Natural killer cell treated with Interleukin-12 subunit alpha and Interleukin-12 subunit beta and Interleukin-15 and Interleukin-18, amount 100 ng/mL, for 72 hours (primary cell): Measurements from ENCODE around the gene SDE2. TPM values are rescaled to one million over a fixed set of nuclear protein-coding genes. Genes with fewer than 3 reads are reported as not detected.
"Not testable (repeated sequence)": the region's sequence is repeated elsewhere in the genome, so short reads cannot be mapped to it uniquely, and the experiment has no call there.

Source experiments
- ATAC-seq, 2 donors: fragments of 150-1000 bp; cut with Tn5 transposase in 1 of 2; sonication (Bioruptor Pico), chemical (Tn5 transposase) in 1 of 2; 2 replicates each; pipeline ENCODE4 v1.10.0; 2021
- DNase-seq: peaks from one replicate; pipeline ENCODE4 v3.0.0; 2022; ENCODE audit warnings: low spot score
- H3K27ac Mint-ChIP-seq, 2 donors: 1 replicate in 1 of 2; 2 replicates in 1 of 2; pipeline ENCODE4 v1.8.0; 2022; ENCODE audit warnings: mixed read lengths in 2 of 2, mild to moderate bottlenecking in 1 of 2, moderate library complexity in 1 of 2
- H3K27me3 Mint-ChIP-seq, 2 donors: 1 replicate in 1 of 2; 2 replicates in 1 of 2; pipeline ENCODE4 v1.8.0; 2022; ENCODE audit warnings: mixed read lengths in 2 of 2
- H3K36me3 Mint-ChIP-seq: one replicate; pipeline ENCODE4 v1.8.0; 2022; ENCODE audit warnings: mixed read lengths
- H3K4me1 Mint-ChIP-seq, 2 donors: 1 replicate in 1 of 2; 2 replicates in 1 of 2; pipeline ENCODE4 v1.8.0; 2022; ENCODE audit warnings: low read depth in 2 of 2, mixed read lengths in 2 of 2, mild to moderate bottlenecking in 1 of 2
- H3K4me3 Mint-ChIP-seq: one replicate; pipeline ENCODE4 v1.8.0; 2022; ENCODE audit warnings: mixed read lengths
- H3K9me3 Mint-ChIP-seq: 2 replicates; pipeline ENCODE4 v1.8.0; 2022; ENCODE audit warnings: mixed read lengths
- total RNA-seq, 2 donors: library from RNA; stranded (reverse); gene quantifications; one replicate each; pipeline ENCODE4 v1.2.3, GENCODE V29; 2022

SDE2 gene
- total RNA-seq, 2 donors from 2014 or later = 25.5 to 30.4 TPM

GRCh38 chr1:226001963-226002666, 3.0 kb upstream of the SDE2 start:
- Mint-ChIP-seq H3K9me3 (peaks cover 2% of the 10 kb centered on the region), H3K27ac (peak overlapping the region; percentile 99 to 100), H3K36me3 (peaks cover 9% of the 10 kb centered on the region), H3K4me3 (peak overlapping the region; percentile 53), H3K27me3 (no peaks in the 10 kb centered on the region), H3K4me1 (peaks cover 38 to 44% of the 10 kb centered on the region in 2 donors)
- ATAC-seq (no peak), DNase-seq (peak; percentile 62)

DNA sequence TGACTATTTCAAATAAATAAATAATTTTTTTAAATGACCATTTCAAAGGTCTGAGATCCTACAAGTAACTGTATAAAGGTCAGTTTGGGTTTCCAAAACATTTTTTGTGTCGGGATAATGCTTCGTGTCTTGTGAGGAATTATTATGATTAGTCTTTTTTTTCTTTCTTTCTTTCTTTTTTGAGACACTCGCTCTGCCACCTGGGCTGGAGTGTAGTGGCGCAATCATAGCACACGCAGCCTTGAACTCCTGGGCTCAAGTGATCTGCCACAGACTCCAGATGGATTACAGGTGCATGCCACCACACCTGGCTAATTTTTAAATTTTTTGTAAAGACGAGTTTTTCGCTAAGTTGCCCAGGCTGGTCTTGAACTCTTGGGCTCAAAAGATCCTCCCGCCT, 1.9 kb upstream of the SDE2 start:
- ATAC-seq (no peak), DNase-seq (no peak)

DNA sequence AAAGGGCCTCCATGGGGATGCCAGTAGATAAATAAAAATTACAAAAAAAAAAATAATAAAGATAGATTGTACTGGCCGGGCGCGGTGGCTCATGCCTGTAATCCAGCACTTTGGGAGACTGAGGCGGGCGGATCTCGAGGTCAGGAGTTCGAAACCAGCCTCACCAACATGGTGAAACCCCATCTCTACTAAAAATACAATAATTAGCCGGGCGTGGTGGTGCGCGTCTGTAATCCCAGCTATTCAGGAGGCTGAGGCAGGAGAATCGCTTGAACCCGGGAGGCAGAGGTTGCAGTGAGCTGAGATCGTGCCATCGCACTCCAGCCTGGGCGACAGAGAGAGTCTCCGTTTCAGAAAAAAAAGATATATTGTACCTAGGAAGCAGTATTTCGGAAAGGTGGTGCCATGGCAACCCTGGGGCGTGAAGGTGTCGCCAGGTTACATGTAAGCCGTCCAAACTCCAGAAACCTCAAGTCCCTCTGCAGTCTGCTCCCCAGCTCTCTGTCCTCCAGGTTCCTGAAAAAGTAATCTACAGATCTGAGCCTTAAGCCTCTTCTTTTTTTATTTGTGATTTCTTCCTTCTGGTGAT, 1.4 kb upstream of the SDE2 start:
- peak overlapping the region; percentile 99 to 100 for H3K27ac Mint-ChIP-seq
- H3K4me3 Mint-ChIP-seq = peak overlapping the region; percentile 97
- not testable (repeated sequence) for H3K27me3 Mint-ChIP-seq, DNase-seq, H3K9me3 Mint-ChIP-seq, ATAC-seq
- H3K36me3 Mint-ChIP-seq = peaks cover 13% of the 10 kb centered on the region
- H3K4me1 Mint-ChIP-seq = peaks cover 51 to 59% of the 10 kb centered on the region in 2 donors

More for the DNA sequence above, 1.9 kb upstream of the SDE2 start:
- no peaks in the 10 kb centered on the region for H3K27me3 Mint-ChIP-seq
- H3K9me3 Mint-ChIP-seq = peaks cover 2% of the 10 kb centered on the region
- peak overlapping the region; percentile 32 for H3K4me3 Mint-ChIP-seq
- peaks cover 9% of the 10 kb centered on the region for H3K36me3 Mint-ChIP-seq
- peaks cover 46 to 54% of the 10 kb centered on the region in 2 donors for H3K4me1 Mint-ChIP-seq
- peak overlapping the region; percentile 99 to 100 for H3K27ac Mint-ChIP-seq

DNA sequence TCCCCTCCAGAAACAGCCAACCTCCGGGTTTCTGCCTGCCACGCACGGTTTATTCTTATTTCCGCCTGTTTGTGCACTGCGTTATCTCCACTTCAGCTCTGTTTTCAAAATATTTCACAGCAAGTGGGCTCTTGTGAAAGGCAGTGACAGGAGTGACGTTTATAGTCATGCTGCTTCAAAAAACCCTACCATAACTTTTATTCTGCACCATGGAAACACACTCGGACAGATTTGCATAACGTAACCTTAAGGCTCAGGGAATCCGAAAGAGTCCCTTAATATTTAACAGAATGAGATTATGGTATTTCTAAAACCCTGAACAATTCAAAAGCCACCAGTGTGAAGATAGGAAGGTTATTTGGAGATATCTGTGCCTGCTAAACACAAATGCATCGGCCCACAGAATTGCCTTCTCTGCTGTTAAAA, 782 bp upstream of the SDE2 start:
- ATAC-seq (peak; percentile 46 to 60), DNase-seq (peak; percentile 75)
- H3K27me3 Mint-ChIP-seq = no peaks in the 10 kb centered on the region
- H3K4me1 Mint-ChIP-seq = peaks cover 53 to 63% of the 10 kb centered on the region in 2 donors
- peaks cover 2% of the 10 kb centered on the region for H3K9me3 Mint-ChIP-seq
- peak overlapping the region; percentile 99 to 100 for H3K27ac Mint-ChIP-seq
- H3K4me3 Mint-ChIP-seq = peak overlapping the region; percentile 97
- H3K36me3 Mint-ChIP-seq = peaks cover 17% of the 10 kb centered on the region

GRCh38 chr1:225998560-225999226, 450 bp downstream of the SDE2 start:
- Mint-ChIP-seq H3K4me3 (peak overlapping the region; percentile 97), H3K4me1 (peaks cover 54 to 68% of the 10 kb centered on the region in 2 donors), H3K27me3 (no peaks in the 10 kb centered on the region), H3K27ac (peak overlapping the region; percentile 99 to 100), H3K36me3 (peaks cover 24% of the 10 kb centered on the region), H3K9me3 (peaks cover 2% of the 10 kb centered on the region)
- ATAC-seq = peak; percentile 5 to 33
- DNase-seq = no peak

- Mint-ChIP-seq H3K4me1 (peaks cover 43 to 54% of the 10 kb centered on the region in 2 donors), H3K36me3 (peaks cover 24% of the 10 kb centered on the region), H3K27me3 (no peaks in the 10 kb centered on the region), H3K9me3 (no peaks in the 10 kb centered on the region), H3K4me3 (peak overlapping the region; percentile 97), H3K27ac (peak overlapping the region; percentile 99 to 100)
- no peak for ATAC-seq
- no peak for DNase-seq
These were observed 2.1 kb downstream of the SDE2 start for GRCh38 chr1:225996946-225997545.

DNA sequence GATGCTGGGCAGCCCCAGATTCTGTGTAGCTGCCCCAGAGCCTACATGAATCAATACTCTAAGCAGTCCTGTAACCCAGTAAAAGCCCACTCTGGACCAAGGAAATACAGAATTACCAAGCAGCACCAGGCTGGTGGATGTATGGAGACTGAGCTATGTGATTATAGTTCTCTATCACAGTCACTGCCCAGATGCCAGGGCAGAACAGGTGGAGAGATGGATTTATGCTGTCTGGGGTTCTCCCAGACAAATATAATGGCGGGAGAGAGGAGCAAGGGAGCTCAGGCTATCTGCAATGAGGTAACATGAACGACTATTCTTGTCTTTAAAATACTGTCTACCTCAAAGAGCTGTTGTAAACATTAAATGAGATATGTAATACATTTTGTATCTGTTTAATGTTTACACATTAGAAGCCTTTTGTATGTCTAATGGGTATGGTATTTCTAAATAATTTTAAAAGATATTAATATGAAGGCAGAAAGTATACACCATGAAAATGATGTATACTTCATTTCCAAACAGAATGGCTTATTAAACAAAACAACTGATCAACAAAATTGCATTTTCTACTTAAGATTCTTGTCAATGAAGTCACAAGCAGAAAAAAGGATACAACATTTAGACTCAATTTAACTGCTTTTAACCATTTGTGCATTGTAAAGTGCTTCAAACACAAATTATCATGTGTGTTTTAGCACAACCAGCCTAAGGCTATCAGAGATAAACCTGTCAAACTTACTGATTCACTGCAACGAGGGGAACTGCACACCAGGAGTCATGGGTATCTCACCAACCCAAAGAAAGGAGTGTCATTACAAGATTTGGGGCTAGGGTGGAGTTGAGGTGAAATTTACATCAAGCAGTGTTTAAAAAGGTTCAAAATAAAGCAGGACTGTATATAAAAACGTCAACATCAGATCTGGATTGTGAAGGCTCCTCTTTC, 3.0 kb downstream of the SDE2 start:
- H3K27me3 Mint-ChIP-seq = no peaks in the 10 kb centered on the region
- peaks cover 30% of the 10 kb centered on the region for H3K36me3 Mint-ChIP-seq
- DNase-seq (no peak), ATAC-seq (no peak)
- peaks cover 44 to 56% of the 10 kb centered on the region in 2 donors for H3K4me1 Mint-ChIP-seq
- H3K4me3 Mint-ChIP-seq = peak overlapping the region; percentile 77
- peak overlapping the region; percentile 99 to 100 for H3K27ac Mint-ChIP-seq
- no peaks in the 10 kb centered on the region for H3K9me3 Mint-ChIP-seq

- Mint-ChIP-seq H3K27ac (peak overlapping the region; percentile 72 to 85), H3K9me3 (no peaks in the 10 kb centered on the region), H3K36me3 (peaks cover 35% of the 10 kb centered on the region), H3K4me3 (peak overlapping the region; percentile 50), H3K4me1 (peaks cover 32 to 38% of the 10 kb centered on the region in 2 donors), H3K27me3 (no peaks in the 10 kb centered on the region)
- DNase-seq = no peak
- ATAC-seq = peak; percentile 60 to 68
These were observed 8.3 kb downstream of the SDE2 start for GRCh38 chr1:225990705-225991464.

DNA sequence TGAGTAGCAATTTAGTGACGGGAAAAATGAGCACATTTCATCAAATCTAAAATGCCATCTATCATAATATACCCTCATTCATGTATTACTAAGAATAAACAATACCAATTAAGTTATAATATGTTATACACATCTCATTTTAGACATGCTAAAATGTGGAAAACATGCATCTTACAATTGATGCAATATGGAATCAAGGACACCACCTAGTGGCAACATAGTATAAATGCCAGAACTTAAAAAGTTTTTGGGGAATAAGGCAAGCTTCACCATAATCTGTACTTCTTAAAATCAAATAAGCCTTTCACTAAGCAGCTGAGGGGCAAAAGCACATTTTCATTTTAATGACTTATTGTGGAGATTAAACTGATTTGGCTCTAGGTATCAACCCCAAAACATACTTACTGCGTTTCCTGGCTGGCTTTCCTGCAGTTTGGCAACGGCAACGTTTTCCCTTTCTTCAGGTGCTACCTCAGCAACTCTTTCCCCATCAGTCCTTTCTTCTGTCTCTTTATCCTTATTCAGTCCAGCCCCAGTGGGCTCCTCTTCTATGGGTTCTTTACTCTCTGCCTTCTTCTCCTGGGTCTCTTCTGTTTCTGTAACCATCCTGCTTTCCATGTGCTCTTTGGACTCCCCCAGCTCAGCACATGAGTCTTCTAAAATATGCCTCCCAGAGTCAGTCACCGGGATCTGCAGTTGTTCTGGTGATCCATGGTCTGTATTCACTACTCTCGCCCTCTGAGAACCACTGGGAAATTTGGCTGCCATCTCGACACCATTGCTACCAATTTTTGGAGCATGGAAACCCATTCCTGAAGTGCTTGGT, 11.4 kb downstream of the SDE2 start:
- DNase-seq = no peak
- Mint-ChIP-seq H3K9me3 (no peaks in the 10 kb centered on the region), H3K4me3 (no peak overlapping the region), H3K27ac (no peak overlapping the region), H3K36me3 (peaks cover 37% of the 10 kb centered on the region), H3K27me3 (no peaks in the 10 kb centered on the region), H3K4me1 (peaks cover 22 to 25% of the 10 kb centered on the region in 2 donors)
- ATAC-seq = no peak

- Mint-ChIP-seq H3K9me3 (no peaks in the 10 kb centered on the region), H3K4me1 (peaks cover 15 to 20% of the 10 kb centered on the region in 2 donors), H3K36me3 (peaks cover 33% of the 10 kb centered on the region), H3K4me3 (no peak overlapping the region), H3K27ac (no peak overlapping the region), H3K27me3 (no peaks in the 10 kb centered on the region)
- DNase-seq (no peak), ATAC-seq (no peak)
These were observed 17.4 kb downstream of the SDE2 start for GRCh38 chr1:225981714-225982113.

- DNase-seq = peak; percentile 20
- Mint-ChIP-seq H3K4me1 (peaks cover 15 to 24% of the 10 kb centered on the region in 2 donors), H3K36me3 (peaks cover 21% of the 10 kb centered on the region), H3K4me3 (no peak overlapping the region), H3K9me3 (no peaks in the 10 kb centered on the region), H3K27me3 (no peaks in the 10 kb centered on the region), H3K27ac (peak overlapping the region in 1 of 2 donors; percentile 11)
- no peak for ATAC-seq
These were observed 18.9 kb downstream of the SDE2 start for GRCh38 chr1:225980005-225980836.
